ENCODE results near the gene NR5A1. TPM values are rescaled to one million over a fixed set of nuclear protein-coding genes. Genes with fewer than 3 reads are reported as not detected.

Gene NR5A1
- total RNA-seq, 1 experiment from 2014 or later, result 0.28 TPM

DNA sequence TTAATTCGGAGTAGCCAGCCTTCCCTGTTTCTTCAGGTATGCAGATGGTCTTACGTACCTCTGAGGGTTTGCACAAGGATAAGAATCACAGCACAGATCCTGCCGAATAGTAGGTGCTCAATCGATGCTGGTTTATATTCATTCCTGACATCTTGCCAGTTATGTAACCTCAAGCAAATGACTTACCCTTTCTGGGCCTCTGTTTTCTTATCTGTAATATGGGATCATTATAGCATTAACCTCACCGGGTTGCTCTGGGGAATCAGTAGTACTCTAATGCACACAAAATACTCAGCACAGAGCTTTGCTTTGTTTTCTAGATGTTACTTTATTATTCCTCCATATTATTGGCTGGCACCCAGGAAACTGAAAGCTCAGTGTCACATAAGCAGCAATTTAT is 7.7 kb upstream of the NR5A1 start:
- no peak for DNase-seq (ENCODE audit: low spot score)

GRCh38 chr9:124514125-124514524 is 6.9 kb upstream of the NR5A1 start:
- no peak for DNase-seq (ENCODE audit: low spot score)

- DNase-seq (ENCODE audit: low spot score), result no peak
Observed at GRCh38 chr9:124513376-124513994, 6.3 kb upstream of the NR5A1 start.

DNA sequence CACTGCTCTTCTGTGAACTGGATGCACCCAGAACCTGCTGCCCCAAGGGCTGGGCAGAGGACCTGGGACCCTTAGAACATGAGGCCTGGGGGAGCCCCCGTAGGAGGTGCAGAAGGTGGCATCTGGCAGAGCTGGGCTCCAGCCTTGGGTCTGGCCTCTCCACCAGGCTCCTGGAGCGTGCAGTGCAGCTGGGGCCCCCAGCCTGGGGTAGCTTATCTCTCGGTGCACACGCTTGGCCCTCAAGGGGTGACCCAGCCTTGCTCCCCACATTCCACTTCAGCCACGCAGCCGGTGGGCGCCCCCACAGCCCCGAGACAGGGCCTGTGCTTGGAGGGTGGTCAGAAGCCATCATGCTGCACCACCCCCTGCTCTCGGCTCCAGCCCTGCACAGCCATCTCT is 5.6 kb upstream of the NR5A1 start:
- no peak for DNase-seq (ENCODE audit: low spot score)

DNA sequence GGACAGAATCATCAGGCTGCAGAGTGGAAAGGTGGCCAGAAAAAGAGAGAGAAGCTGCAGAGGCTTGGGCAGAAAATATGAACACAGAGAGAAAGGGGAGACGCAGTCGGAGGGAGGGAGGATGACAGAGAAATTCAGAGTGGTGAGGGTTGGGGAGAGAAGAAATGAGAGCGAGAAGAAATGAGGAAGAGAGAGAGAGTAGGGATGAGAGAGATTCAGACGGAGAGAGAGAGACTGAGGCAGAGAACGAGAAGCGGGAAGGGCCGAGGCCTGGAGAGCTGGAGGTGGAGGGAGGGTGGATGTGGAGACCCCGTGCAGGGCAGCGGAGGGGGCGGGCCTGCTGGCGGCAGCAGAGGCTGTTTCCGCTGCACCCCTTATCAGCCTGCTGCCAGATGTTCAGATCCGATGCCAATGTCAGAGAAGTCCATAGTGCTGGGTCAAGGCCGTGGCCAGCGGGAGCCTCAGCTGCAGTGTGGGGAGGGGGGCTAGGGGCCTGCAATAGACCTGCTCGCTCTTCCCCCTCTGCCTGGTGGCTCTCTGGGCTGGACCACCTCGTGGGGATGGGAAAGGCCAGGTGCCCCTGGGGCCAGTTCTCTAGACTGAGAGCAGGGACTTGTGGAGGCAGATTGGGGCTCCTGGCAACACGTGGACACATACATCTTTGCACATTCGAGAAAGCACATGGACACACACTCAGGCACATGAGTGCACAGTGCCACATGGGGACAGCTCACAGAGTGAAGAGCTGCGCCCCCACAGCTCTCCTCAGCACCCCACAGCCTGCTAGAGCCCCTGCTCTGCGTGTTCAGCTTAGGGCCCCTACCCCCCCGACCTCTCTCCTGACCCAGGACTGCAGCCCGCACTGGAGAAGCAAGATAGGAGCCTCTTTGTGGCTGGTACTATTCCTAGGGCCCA is 4.9 kb upstream of the NR5A1 start:
- DNase-seq (ENCODE audit: low spot score), result no peak

DNA sequence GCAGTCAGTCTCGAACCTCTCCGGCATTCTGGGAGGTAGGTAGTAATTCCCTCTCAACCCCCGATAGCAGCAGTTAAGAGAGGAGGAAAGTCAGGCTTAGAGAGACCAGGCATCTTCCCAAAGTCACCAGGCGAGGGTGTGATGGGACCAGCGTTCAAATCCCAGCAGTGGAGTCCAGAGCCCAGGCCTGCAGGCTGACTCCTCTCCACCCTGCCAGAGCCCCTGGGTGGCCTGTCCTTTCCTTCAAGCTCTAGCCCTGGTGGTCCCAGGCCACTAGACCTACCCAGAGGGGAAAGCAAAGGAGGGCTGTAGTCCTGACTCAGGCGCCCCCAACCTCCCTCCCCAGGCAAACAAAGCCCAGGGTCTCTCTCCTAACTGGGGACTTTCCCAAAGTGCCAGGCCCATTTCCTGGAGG is 4.2 kb upstream of the NR5A1 start:
- peak; percentile 23 for DNase-seq (ENCODE audit: low spot score)

DNA sequence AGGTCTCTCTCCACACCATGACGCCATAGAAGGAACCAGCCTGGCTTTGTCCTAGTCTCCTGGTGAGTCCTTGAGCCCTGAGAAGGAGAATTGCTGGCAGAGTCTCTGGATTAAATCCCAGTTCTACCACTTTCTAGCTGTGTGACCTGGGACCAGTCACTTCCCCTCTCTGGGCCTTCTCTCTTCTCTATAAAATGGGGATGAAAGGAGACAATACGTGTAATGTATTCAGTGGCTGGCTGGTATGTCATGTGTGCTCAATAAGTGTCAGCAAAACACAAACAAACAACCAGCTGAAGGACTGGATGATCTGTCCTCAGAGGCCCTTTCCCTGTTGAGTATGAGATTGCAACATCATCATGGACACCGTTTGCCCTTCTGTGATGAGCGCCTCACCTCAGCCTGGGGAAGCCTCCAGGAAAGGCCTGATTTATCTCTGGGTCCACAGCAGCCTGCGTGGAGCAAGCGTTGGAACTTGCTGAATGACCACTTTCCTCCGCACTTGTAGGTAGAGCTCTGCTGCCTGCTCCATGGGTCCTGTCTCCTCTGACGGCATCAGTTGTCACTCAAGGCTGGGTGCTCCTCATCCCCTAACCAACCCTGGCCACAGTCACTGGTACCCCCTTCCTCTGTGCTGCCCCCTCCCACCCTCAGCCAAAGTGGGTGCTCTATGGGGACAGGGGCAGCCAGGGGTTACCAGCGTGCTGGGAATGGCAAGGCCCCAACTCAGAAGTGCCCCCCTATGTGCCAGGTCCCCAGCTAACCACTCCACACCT is 3.6 kb upstream of the NR5A1 start:
- DNase-seq (ENCODE audit: low spot score), result no peak

DNA sequence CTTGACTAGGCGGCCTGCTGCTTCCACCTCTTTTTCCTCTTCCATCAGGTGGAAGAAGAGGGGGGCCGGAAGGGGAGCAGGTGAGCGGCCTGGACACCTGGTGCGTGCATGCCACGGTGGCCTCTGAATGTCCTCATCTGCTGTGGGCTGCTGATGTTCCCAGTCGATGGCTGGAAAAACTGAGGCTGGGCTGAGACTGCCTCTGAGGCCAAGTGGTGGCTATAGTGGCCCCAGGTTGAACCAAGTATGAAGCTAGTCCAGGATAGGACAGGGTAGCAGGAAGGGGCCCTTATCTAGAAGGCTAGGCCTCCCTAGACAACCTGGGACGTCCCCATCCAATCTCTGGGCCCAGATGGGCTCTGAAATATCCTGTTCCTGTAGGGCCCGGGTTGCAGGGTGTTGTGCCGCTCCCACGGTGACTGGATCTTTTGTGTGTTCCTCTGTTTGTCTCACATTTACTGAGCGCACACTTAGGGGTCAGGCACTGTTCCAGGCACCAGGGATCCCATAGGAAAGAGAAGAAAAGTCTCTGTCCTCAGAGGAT is 753 bp upstream of the NR5A1 start:
- no peak for DNase-seq (ENCODE audit: low spot score)

GRCh38 chr9:124506433-124506832 is 766 bp downstream of the NR5A1 start:
- DNase-seq (ENCODE audit: low spot score), result no peak

- no peak for DNase-seq (ENCODE audit: low spot score)
Observed at GRCh38 chr9:124505901-124506346, 1.3 kb downstream of the NR5A1 start.

GRCh38 chr9:124505006-124505900 is 1.9 kb downstream of the NR5A1 start:
- DNase-seq (ENCODE audit: low spot score), result no peak

GRCh38 chr9:124504530-124505005 is 2.6 kb downstream of the NR5A1 start:
- DNase-seq (ENCODE audit: low spot score), result no peak

DNA sequence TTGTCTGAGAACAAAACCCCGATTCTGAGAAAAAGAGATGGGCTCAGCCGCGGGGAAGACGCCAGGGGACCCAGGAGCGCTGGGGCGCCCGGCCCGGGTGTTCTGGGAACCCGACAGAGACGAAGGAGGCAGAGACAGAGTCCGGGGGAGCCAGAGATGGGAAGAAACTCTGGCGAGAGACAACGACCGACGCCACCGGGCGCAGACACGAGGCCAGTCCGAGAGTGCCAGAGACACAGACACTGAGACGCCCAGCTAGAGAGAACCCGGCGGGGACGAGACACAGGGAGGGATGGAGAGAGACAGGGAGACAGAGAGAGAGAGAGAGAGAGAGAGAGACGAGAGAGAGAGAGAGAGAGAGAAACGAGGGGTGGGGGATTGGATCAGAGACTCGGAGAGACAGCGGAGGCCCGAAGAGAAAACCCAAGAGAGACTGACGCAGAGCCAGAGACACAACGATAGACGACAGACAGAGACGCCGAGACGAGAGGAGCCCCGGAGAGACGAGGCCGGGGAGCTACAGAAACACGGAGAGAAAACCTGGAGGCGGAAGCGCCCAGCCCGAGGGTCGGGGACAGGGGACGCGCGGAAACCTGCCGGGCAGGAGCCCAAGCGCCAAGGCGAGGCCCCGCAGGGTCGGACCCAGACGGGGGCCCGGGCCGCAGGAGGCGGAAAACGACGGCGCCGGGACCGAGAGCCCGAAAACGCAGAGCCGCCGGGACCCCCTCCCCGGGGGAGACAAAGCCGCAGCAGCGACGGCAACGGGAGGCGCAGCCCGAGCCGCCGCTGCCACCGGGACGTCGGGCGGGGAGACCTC is 3.3 kb downstream of the NR5A1 start:
- DNase-seq (ENCODE audit: low spot score), result no peak

- no peak for DNase-seq (ENCODE audit: low spot score)
Observed at GRCh38 chr9:124502711-124503702, 4.2 kb downstream of the NR5A1 start.

- no peak for DNase-seq (ENCODE audit: low spot score)
Observed at GRCh38 chr9:124501771-124502320, 5.4 kb downstream of the NR5A1 start.

GRCh38 chr9:124500796-124501611 is 6.2 kb downstream of the NR5A1 start:
- no peak for DNase-seq (ENCODE audit: low spot score)

DNA sequence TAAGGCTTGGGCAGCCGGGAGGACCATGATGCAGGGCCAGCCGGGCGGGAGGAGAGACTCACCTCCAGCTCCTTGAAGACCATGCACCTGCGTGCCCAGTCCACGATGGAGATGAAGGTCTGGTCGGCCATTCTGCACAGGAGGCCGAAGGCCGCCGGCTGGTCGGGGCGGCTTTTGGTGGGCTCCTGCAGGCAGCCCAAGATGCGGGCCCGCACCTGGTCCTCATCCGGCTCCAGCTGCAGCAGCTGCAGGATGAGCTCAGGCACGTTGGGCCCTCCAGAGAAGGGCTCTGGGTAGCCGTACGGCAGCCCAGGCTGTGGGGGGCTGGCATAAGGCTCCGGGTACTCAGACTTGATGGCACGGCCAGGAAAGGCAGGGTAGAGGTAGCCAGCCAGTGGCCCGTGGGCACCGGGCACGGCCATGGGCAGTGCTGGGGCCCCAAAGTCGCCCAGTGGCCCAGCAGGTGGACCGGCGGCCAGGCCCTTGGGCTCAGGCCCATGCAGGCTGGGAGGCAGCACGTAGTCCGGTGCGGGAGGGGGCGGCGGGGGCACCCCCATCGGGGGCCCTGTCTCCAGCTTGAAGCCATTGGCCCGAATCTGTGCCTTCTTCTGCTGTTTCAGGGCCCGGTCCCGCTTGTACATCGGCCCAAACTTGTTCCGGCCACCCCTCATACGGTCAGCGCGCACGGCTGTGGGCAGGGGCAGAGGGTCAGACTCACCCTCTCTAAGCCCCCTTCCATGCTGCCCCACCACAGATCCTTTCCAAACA is 7.0 kb downstream of the NR5A1 start:
- DNase-seq (ENCODE audit: low spot score), result no peak

All from HT-29 (cell line).